GM18502 (cell line): ENCODE measurements around the gene CDCA4.
A peak's percentile ranks its signal among the peaks of the same experiment; 100 is the strongest.

Experiments
- ATAC-seq: cut with Tn5 transposase; IDR thresholded peaks from one replicate; pipeline ENCODE4 v1.9.1; 2021; ENCODE audit warnings: mild to moderate bottlenecking; ENCODE audit not compliant: unreplicated experiment, poor library complexity

CDCA4 gene

GRCh38 chr14:105019861-105020814, 745 bp downstream of the CDCA4 start:
- ATAC-seq: peak; percentile 32

DNA sequence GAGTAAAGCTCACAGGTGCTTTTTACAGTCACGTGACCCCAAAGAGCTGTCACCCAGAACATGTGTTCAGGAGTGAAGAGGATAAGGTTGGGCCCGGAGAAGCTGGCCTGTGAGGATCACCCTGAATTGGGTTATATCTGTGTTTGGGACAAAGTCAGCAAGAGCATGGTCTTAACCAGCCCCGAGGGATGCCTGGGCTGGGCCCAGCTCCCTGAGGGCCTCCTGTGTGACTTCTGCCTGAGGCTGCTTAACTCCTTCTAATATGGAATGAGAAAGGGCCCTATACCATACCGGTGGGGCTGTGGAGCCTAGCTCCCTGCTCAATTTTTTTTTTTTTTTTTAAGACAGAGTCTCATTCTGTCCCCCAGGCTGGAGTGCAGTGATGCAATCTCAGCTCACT, 2.5 kb downstream of the CDCA4 start:
- ATAC-seq: no peak

- ATAC-seq: no peak
These were observed 5.0 kb downstream of the CDCA4 start for GRCh38 chr14:105015905-105016304.

- ATAC-seq: no peak
These were observed 5.6 kb downstream of the CDCA4 start for GRCh38 chr14:105015242-105015641.

DNA sequence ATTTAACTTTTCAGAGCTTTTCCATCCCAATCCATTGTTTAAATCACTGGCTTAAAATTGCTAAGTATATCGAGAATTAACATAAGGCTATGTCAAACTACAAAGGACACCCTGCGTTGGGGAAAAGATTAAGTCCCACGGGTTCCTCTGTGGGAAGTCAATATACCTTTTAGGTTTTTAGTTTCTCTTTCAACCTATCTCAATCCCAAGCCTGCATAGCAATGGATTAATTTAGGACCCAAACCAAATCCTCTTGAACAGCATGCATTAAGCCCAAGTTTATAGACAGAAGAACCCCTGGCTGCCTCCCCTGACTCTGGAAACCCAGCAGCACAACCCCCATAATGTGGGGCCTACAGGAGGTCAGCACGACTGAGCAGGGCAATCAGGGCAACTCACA, 6.3 kb downstream of the CDCA4 start:
- ATAC-seq: no peak

- no peak for ATAC-seq
These were observed 6.9 kb downstream of the CDCA4 start for GRCh38 chr14:105014032-105014431.

- no peak for ATAC-seq
These were observed 7.6 kb downstream of the CDCA4 start for GRCh38 chr14:105013150-105013785.

GRCh38 chr14:105012171-105012985, 8.5 kb downstream of the CDCA4 start:
- no peak for ATAC-seq

DNA sequence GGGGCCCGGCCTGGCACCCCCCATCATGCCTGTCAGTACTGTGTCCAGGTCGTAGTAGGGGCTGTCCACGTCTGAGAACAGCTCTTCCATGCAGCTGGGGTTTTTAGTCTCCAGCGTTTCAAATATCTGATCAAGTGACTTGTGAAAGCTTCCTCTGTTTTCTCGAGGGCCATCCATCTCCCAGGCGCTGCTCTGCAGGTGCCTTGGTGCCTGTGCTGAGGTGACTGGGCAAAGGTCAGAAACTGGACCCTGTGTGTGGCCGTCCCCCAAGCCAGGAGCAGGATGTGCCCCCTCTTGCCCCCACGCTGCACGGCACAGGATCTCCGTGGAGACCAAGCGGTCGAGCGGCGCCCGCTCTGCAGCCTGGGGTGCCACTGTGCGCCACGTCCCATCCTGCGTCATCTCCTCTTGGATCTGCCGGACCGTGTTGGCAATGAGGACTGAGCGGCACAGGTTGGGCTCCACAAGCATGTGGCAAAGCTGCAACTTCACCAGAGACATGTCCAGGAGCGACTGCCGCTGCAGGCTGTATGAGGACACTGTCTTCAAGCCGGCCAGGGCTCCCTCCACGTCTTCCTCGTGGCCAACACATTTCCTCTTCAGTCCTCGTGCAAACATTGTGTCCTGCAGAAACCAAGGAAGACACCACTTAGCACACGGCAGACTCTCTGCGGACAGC, 9.4 kb downstream of the CDCA4 start:
- no peak for ATAC-seq

DNA sequence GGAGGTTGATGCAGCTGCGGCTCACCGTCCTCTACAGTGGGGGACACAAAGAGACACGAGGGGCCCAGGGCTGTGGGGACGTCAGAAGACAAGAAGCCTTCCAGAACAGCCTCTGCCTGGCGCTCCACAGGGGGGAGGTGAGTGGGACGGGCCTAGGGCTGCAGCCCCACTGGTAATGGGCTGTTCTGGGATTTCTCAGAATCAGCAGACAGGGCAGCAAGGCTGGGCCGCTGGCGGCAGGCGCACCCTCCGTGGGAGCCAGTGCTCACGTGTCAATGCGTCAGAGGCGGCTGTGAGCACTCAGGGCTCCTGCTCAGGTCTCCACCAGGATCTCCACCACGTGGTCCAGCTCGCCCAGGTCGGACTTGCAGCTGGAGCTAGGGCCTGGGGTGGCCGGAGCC, 10.0 kb downstream of the CDCA4 start:
- ATAC-seq: no peak

- ATAC-seq: no peak
These were observed 10.8 kb downstream of the CDCA4 start for GRCh38 chr14:105010106-105010505.

DNA sequence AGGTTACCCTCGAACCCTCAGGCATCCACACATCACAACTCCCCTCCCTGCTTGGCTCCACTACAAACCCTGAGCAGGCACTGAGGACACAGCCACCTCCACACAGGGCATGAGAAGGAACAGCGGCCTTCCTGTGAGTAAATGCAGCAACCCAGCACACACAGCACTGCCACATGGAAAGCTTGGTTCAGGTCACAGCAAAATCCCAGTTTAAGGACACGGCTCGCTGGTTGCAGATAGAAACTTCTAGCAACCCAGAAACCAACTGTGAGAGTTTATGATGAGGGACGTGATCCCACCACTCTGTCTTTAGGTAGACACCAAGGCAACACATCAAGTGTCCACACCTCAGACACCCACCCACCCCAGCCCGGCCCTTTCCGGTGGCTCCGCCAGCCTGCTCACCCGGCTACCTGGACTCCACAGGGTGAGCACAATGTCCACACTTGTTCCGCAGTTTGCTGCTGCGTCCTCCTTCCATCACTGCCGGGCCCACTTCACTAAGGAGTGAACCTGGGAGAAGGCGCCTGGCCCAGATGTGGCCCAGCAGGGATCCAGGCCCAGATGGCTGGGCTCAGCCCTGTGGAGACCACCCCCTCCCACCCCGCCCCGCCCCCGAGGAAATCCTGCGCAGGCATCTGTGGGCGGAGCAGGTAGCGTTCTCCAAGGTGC, 13.2 kb downstream of the CDCA4 start:
- ATAC-seq: no peak

- no peak for ATAC-seq
These were observed 13.9 kb downstream of the CDCA4 start for GRCh38 chr14:105006831-105007592.

DNA sequence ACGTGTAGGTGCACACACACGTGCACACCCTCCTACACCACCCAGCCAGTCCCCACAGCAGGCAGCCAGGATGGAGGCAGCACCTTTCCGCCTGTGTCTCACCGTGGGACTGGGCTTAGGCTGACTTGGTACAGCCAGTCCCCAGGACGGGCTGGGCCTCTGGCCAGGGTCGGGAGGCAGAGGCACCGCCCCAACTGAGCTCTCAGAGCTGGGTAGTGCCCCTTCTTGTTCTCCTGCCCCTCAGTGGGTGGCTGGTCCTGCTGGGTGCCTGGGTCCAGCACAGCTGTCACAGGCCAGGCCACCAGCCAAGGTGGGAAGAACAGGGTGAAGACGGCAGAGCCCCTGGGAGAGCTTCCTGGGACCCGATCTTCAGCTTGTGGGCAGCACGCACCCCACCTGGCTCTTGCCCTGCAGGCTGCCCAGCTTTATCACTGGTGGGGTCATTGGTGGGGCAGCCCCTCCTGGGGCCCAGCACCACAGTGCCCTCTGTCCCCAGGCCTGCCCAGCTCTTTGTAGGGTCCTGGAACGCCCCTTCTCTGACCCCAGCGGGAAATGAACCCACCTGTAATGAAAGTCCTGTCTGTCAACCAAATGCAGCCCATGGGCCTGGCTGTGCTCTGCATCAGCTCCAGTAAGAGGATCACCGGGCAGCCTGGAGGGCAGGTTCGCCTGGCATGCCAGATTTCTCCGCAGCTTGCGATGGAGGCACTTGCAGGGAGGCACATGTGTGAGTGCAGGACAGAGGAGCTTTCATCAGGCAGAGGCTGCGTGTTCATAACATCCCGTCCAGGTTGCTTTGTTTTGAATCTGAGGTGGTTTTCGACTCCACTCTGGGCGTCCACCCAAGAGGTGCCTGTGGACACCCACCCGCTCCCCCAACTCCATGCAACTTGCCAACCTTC, 14.7 kb downstream of the CDCA4 start:
- ATAC-seq: no peak

DNA sequence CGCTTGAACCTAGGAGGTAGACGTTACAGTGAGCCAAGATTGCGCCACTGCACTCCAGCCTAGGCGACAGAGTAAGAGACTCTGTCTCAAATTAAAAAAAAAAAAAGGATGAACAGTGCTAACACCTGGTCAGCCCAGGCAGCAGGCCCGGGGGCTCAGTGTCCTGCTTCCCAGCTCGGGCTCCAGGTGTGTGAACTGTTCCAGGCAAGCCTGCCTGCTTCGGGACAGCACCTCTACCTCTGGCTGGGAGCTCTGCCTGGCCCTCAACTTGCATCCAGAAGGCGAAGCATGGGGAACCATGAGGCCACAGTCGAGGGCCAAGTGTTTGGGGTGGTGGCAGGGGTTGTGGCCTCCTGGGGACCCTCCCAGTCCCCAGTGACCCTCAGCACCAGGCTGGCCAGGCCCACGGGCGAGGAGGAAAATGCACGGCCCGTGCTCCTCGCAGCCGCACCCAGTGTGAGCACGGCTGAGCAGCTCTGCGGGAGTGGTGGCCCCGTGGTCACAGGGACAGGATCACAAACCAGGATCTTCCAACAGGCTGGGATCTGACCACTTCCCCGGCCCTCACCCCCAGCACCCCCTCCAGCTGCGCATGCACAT, 15.5 kb downstream of the CDCA4 start:
- ATAC-seq: no peak

GRCh38 chr14:104999361-104999760, 21.5 kb downstream of the CDCA4 start:
- no peak for ATAC-seq

GRCh38 chr14:104998801-104999200, 22.1 kb downstream of the CDCA4 start:
- ATAC-seq: no peak

DNA sequence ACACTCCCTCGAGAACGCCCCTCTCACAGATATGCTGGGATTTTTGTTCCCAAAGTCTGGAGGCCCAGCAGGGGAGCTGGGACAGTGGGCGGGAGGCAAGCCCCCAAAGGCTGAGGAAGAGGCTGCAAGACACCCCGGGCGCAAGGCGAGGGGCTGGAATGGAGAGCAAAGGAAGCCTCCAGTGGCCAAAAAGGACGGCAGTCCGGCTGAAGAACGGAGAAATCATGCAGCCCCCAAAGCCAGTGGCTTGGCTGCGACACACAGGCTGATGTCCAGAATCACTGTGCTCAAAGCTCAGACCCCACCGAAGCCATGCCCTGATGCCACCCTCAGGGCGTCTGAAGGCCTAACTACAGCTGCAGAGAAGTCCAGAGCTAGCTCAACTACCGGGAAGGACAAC, 24.4 kb downstream of the CDCA4 start:
- no peak for ATAC-seq
